Activated CD4-positive, alpha-beta memory T cell treated with anti-CD3 and anti-CD28 coated beads for 36 hours (primary cell): ENCODE measurements around the gene FOXL2NB. TPM values are rescaled to one million over a fixed set of nuclear protein-coding genes. Genes with fewer than 3 reads are reported as not detected.

Experiments
- CTCF ChIA-PET: fragments of 350-600 bp; sonication (Branson Sonifier 250); formaldehyde crosslinking; loops from one replicate; lab custom pipeline; 2021; ENCODE audit warnings: antibody characterized with exemption, inconsistent platforms; lab: Charles Lee
- POLR2A ChIA-PET: fragments of 350-600 bp; sonication (Branson Sonifier 250); formaldehyde crosslinking; loops from one replicate; lab custom pipeline; 2021; ENCODE audit warnings: antibody characterized with exemption; lab: Charles Lee
- DNase-seq: peaks from one replicate; pipeline ENCODE4 v3.0.0-alpha.2; 2020
- H3K27ac Mint-ChIP-seq: one replicate; pipeline ENCODE4 v1.8.0; 2021; ENCODE audit warnings: mixed read lengths
- H3K27me3 Mint-ChIP-seq: one replicate; pipeline ENCODE4 v1.8.0; 2021; ENCODE audit warnings: mixed read lengths
- H3K36me3 Mint-ChIP-seq: one replicate; pipeline ENCODE4 v1.8.0; 2021; ENCODE audit warnings: mixed read lengths
- H3K4me1 Mint-ChIP-seq: one replicate; pipeline ENCODE4 v1.8.0; 2021; ENCODE audit warnings: low read depth, mixed read lengths
- H3K4me3 Mint-ChIP-seq: one replicate; pipeline ENCODE4 v1.8.0; 2021; ENCODE audit warnings: mild to moderate bottlenecking, mixed read lengths
- H3K9me3 Mint-ChIP-seq: one replicate; pipeline ENCODE4 v1.8.0; 2021; ENCODE audit warnings: mixed read lengths
- intact Hi-C: fragments of 100-400 bp; cut with micrococcal nuclease; formaldehyde crosslinking; loops from one replicate; pipeline ENCODE4 v1.15.1; 2023
- total RNA-seq, 2 experiments: library from RNA; stranded (reverse); gene quantifications; one replicate each; pipeline ENCODE4 v1.2.3, GENCODE V29; 2021

The FOXL2NB gene
- total RNA-seq, 2 experiments from 2014 or later: not detected

DNA sequence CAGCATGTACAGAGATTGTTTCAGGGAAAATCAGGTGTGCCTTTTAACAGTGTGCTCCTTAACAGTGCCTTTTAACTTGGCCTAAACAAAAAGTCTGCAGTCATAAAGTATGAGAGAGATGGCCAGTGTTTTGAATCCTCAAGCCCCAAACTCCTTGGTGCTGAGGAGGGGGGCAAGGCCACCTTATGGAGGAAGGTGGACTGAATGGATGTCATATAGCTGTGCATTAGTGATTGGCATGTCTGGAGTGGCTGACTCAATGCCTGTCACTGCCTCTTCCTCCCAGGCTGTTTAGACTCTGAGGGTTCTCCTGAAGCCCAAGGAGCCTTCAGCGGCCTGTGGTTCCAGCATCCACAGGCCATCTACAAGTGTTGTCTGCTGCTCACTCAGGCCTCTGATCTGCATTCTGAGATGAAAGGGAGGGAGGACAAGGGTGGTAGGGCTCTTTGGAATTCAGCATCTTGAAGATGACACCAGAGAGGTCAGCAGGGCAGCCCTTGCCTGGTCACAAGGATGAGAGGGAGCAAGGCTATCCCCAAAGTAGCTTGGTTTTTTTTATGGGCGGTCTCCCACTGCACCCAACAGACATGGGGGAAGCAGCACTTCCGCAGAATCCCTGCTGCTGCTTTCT is 1.5 kb downstream of the FOXL2NB start:
- H3K27ac Mint-ChIP-seq: no peak overlapping the region
- ChIA-PET CTCF (interaction anchor here (1.3 to 3.8 kb wide), 4 partner anchors 10 to 354 kb away, joined by 3 to 23 read pairs (median 4); partner anchors contain the start of gene CEP70), POLR2A (no interaction called here)
- peaks cover 59% of the 10 kb centered on the region for H3K27me3 Mint-ChIP-seq
- H3K4me1 Mint-ChIP-seq: peaks cover 38% of the 10 kb centered on the region
- no peaks in the 10 kb centered on the region for H3K9me3 Mint-ChIP-seq
- intact Hi-C loops: loop anchor here (5.0 kb wide), 2 partner anchors 164 to 1181 kb away; no protein-coding TSS in a partner anchor
- no peak overlapping the region for H3K4me3 Mint-ChIP-seq
- H3K36me3 Mint-ChIP-seq: no peaks in the 10 kb centered on the region
- DNase-seq: no peak

DNA sequence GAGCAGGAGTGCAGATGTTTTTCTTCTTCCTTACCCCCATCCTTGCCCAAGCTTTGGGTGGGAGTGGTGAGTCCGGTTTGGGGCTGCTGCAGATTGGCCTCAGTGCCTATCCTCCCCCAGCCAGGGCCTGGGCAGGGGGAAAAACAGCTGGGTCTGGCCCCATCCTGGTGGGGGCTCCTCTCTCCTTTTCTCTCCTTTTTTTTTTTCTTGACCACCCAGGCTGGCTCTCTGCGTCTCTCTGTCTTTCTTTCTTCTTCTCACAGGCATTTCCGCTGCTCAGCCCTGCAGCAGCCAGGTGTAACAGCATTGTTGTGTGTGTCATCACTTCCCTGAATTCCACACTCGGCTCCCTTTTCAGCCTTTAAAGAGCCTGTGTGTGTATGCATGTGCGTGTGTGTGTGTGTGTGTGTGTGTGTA is 2.0 kb downstream of the FOXL2NB start:
- H3K27me3 Mint-ChIP-seq: peaks cover 54% of the 10 kb centered on the region
- ChIA-PET CTCF (interaction anchor here (1.3 to 3.8 kb wide), 2 partner anchors 13 to 354 kb away, joined by 3 to 23 read pairs; partner anchors contain the start of gene CEP70), POLR2A (no interaction called here)
- peaks cover 33% of the 10 kb centered on the region for H3K4me1 Mint-ChIP-seq
- H3K27ac Mint-ChIP-seq: no peak overlapping the region
- intact Hi-C loops: loop anchor here (5.0 kb wide), 2 partner anchors 163 to 1182 kb away; no protein-coding TSS in a partner anchor
- no peaks in the 10 kb centered on the region for H3K36me3 Mint-ChIP-seq
- H3K4me3 Mint-ChIP-seq: no peak overlapping the region
- no peaks in the 10 kb centered on the region for H3K9me3 Mint-ChIP-seq
- no peak for DNase-seq

DNA sequence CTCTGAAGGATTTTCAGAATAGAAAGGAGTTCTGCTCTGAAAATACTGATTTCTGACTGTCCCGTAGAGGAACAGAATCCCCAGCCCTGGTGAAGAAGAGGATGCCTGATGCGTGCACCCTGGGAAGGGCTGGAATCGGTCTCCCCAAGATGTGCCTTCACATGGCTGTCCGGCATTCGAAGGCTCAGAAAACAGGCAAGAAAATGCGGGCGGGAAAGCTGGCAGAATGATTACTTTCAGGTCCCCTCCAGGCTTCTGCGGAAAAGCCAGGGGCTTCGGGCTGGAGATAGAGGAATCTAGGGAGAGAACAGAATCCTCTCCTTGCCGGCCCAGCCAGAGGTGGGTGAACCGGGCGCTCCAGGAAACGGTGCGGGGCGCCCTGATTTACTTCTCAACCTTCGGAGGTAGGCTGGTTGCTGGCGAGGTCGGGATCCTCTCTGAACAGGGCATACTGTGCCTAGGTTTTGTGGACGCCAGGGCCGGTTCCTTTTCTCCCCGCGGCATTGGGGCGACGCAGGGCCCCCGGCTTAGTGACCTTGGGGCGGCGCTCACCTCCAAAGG is 2.5 kb downstream of the FOXL2NB start:
- DNase-seq: no peak
- Mint-ChIP-seq H3K4me1 (peaks cover 28% of the 10 kb centered on the region), H3K36me3 (no peaks in the 10 kb centered on the region), H3K4me3 (no peak overlapping the region), H3K27me3 (peaks cover 50% of the 10 kb centered on the region), H3K9me3 (no peaks in the 10 kb centered on the region), H3K27ac (no peak overlapping the region)
- intact Hi-C loops: loop anchor here (1.0 to 5.0 kb wide), 3 partner anchors 13 to 1182 kb away; no protein-coding TSS in a partner anchor
- ChIA-PET CTCF (interaction anchor here (1.3 to 4.6 kb wide), 5 partner anchors 9 to 355 kb away, joined by 3 to 39 read pairs (median 6); partner anchors contain the start of gene CEP70), POLR2A (no interaction called here)

DNA sequence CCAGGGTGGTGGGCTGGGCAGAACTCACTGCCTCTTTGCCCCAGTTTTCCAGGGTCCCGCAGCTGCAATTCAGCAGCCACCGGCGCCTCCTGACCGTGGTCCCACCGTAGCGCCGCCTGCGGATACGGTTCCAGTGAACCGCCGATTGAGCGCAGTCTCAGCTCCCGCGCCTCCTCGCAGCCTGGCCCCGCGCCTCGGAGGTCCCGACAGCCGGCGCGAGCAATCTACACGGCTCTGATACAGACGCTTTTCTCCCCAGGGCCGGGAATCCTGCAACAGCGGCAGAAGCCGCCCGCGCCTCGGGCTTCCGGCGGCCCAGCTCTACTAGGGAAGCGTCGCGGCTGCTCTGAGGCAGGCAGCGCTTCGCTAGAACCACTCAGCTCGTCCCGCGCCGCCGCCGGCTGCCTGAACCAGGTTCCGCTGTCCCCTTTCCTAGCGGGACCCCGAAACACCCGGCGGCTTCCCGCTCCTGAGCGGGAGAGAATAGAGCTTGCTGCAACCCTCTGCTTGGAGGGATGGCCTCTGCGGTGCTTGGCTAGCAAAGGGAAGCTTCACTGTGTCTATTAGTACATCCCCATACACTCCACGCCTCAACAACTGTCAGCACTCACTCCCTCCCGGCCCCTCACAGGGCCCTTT is 3.1 kb downstream of the FOXL2NB start:
- Mint-ChIP-seq H3K27me3 (peaks cover 52% of the 10 kb centered on the region), H3K27ac (no peak overlapping the region), H3K9me3 (no peaks in the 10 kb centered on the region), H3K36me3 (no peaks in the 10 kb centered on the region), H3K4me1 (peaks cover 23% of the 10 kb centered on the region), H3K4me3 (peak overlapping the region; percentile 12)
- DNase-seq: peak; percentile 43
- ChIA-PET CTCF (interaction anchor here (1.1 to 4.6 kb wide), 6 partner anchors 9 to 868 kb away, joined by 3 to 39 read pairs (median 6); partner anchors contain the start of gene CEP70), POLR2A (no interaction called here)
- intact Hi-C loops: loop anchor here (1.0 kb wide), 1 partner anchor 14 kb away; no protein-coding TSS in a partner anchor

DNA sequence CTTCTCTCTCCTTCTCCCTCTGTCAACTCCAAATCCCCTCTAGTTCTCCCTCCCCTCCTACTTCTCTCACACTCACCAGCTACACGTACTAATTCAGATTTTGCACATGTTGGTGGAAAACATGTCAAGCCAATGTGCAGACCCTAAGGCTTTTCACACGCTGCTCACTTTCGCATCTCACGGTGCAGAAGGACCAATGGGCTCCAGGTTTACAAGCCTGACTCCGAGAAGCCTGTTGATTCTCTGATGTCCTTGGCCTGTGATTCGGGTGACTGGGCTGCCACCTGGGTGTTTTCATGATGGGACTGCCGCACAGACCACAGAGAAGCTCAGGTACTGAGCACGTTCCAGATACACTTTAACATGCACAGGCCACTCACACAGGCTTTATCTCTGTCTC is 3.7 kb downstream of the FOXL2NB start:
- H3K4me1 Mint-ChIP-seq: peaks cover 20% of the 10 kb centered on the region
- H3K4me3 Mint-ChIP-seq: peak overlapping the region; percentile 0
- no peak for DNase-seq
- no peak overlapping the region for H3K27ac Mint-ChIP-seq
- intact Hi-C loops: loop anchor here (1.0 kb wide), 1 partner anchor 14 kb away; no protein-coding TSS in a partner anchor
- H3K9me3 Mint-ChIP-seq: no peaks in the 10 kb centered on the region
- ChIA-PET CTCF (interaction anchor here (1.1 to 4.6 kb wide), 5 partner anchors 10 to 869 kb away, joined by 4 to 39 read pairs (median 6); no protein-coding TSS in a partner anchor), POLR2A (no interaction called here)
- H3K36me3 Mint-ChIP-seq: no peaks in the 10 kb centered on the region
- peaks cover 49% of the 10 kb centered on the region for H3K27me3 Mint-ChIP-seq

DNA sequence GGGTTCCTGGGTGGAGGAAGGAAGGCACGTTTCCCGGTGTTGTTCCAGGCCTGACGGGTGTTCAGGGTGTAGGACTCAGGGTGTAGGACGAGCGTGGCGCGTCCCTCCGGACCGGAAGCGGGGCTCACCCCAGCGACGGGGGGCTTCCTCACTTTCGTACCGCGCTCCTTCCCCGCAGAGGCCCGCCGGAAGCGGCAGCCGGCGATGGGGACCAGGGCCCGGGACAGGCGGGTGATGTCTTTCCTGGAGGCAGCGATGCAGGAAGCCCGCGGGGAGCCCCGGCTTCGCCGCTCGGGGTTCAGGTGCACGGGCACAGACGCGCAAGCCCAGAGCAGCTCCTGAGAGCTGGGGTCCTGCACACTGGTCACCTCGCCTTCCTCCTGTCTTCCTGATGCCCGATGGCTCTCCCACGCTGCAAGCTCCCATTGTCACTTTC is 13.4 kb downstream of the FOXL2NB start:
- intact Hi-C loops: loop anchor here (2.0 kb wide), 1 partner anchor 24 kb away; no protein-coding TSS in a partner anchor

DNA sequence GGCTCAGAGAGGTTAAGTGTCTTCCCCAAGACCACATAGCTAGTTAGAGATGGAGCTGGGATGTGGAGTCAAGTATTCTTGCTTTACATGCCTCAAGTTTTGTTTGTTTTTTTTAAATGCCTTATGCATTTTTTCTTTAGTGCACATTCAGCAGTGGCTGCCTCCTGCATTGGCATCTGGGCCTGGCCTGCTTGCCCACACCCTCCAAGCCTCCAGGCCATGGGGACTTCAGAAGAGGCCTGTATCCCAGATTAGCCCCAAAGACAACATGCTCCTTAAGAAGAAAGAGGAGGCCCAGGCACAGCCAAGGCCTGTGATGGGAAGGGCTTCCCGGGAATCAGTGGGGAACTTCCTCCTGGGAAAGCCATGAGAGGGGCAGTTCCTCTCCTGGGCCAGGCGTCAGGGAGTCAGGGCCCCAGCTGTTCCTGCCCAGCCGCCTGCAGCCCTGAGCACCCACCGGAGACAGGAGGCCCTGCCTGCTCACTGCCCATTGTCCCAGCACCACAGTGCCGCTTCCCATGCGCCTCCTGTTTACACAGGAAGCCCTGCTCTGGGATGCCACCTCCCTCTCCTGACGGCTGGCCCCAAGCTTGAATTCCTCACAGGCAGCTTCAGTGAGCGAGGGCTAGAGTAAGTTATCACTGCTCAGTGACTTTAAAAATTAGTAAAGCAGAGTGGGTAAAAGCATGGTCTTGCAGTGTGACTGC is 16.0 kb downstream of the FOXL2NB start:
- Mint-ChIP-seq H3K27me3 (peaks cover 44% of the 10 kb centered on the region), H3K4me1 (peaks cover 11% of the 10 kb centered on the region), H3K4me3 (no peak overlapping the region), H3K9me3 (peaks cover 13% of the 10 kb centered on the region), H3K36me3 (peaks cover 6% of the 10 kb centered on the region), H3K27ac (no peak overlapping the region)
- no peak for DNase-seq
- intact Hi-C loops: no loop called here
- CTCF ChIA-PET: no interaction called here
- POLR2A ChIA-PET: no interaction called here

More for the DNA sequence above, 13.4 kb downstream of the FOXL2NB start:
- Mint-ChIP-seq H3K4me1 (peaks cover 11% of the 10 kb centered on the region), H3K4me3 (no peak overlapping the region), H3K27me3 (peaks cover 44% of the 10 kb centered on the region), H3K9me3 (peaks cover 10% of the 10 kb centered on the region), H3K36me3 (peaks cover 3% of the 10 kb centered on the region), H3K27ac (no peak overlapping the region)
- CTCF ChIA-PET: interaction anchor here (0.7 to 0.8 kb wide), 2 partner anchors 24 to 38 kb away, joined by 3 to 7 read pairs; no protein-coding TSS in a partner anchor
- POLR2A ChIA-PET: no interaction called here
- no peak for DNase-seq

DNA sequence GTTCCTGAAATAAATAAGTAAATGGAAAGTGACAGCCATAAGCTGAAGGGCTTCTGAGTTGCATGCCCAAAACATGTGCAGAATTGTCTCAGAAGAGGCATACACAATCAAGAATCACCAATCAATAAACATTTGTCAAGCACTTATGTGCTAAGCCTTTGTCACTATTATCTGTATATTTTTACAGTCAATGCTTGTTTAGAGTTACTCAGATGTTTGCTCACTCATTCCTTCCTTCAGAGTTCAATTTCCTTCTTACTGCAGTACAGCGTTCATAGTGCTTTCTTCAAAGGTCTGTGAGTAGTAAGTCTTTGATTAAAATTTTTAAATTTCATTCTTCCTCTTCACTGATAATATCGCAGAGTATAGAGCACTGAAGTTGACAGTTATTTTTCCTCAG is 17.2 kb downstream of the FOXL2NB start:
- Mint-ChIP-seq H3K9me3 (peaks cover 13% of the 10 kb centered on the region), H3K4me3 (no peak overlapping the region), H3K36me3 (peaks cover 6% of the 10 kb centered on the region), H3K27me3 (peaks cover 39% of the 10 kb centered on the region), H3K27ac (no peak overlapping the region), H3K4me1 (peaks cover 11% of the 10 kb centered on the region)
- ChIA-PET CTCF (interaction anchor here (1.1 kb wide), 2 partner anchors 28 to 41 kb away, joined by 3 to 5 read pairs; no protein-coding TSS in a partner anchor), POLR2A (no interaction called here)
- DNase-seq: no peak
- intact Hi-C loops: no loop called here

DNA sequence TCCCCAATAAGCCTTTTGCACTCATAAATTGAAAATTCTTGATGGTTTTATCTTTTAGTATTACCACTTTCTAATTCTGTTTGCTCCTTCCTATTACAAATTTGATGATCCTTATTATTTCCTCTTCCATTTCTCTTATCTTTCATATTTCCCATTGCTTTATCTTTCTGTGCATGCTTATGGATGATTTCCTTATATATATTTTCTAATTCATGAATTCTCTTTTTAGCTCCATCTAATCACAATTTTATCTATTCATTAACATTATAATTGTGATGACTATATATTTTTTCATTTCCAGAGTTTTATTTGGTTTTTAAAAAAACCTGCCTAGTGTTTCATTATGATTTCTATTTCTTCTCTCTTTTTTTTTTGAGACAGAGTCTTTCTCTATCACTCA is 17.9 kb downstream of the FOXL2NB start:
- Mint-ChIP-seq H3K27ac (no peak overlapping the region), H3K36me3 (peaks cover 6% of the 10 kb centered on the region), H3K9me3 (peaks cover 13% of the 10 kb centered on the region), H3K27me3 (peaks cover 42% of the 10 kb centered on the region), H3K4me3 (no peak overlapping the region), H3K4me1 (peaks cover 11% of the 10 kb centered on the region)
- no peak for DNase-seq
- intact Hi-C loops: no loop called here
- CTCF ChIA-PET: interaction anchor here (0.7 to 1.1 kb wide), 4 partner anchors 29 to 380 kb away, joined by 3 to 5 read pairs (median 4); no protein-coding TSS in a partner anchor
- POLR2A ChIA-PET: no interaction called here

DNA sequence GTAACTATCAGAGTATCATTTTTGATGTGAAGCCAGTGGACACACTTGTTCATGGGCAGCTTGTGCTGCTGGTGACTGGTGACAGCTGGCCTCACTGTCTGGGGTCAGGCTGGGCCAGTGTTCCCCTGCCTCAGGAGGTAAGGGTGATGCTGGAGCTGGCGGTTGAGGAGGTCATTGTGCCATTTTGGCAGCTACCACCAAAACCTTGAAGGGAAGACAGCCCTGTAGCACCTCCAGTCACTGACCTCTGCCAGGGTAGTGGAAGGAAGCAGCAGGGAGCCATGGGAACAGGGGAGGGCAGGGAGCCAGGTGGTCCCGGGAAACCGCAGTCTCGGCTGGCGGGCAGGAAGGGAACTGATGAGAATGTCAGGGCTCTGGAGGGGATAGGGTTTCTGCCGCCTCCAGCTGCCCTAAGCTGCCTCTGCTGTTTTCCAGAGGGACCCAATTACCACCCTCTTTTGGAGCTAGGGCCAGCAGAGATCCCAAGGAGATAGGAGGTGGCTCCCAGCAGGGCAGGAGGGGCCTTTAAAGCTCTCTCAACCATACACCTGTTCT is 24.8 kb downstream of the FOXL2NB start:
- Mint-ChIP-seq H3K9me3 (no peaks in the 10 kb centered on the region), H3K4me1 (no peaks in the 10 kb centered on the region), H3K27ac (no peak overlapping the region), H3K4me3 (no peak overlapping the region), H3K36me3 (no peaks in the 10 kb centered on the region), H3K27me3 (peaks cover 23% of the 10 kb centered on the region)
- POLR2A ChIA-PET: no interaction called here
- intact Hi-C loops: no loop called here
- no peak for DNase-seq
- CTCF ChIA-PET: interaction anchor here (1.5 to 1.9 kb wide), 2 partner anchors 8 to 36 kb away, joined by 3 to 5 read pairs; no protein-coding TSS in a partner anchor

DNA sequence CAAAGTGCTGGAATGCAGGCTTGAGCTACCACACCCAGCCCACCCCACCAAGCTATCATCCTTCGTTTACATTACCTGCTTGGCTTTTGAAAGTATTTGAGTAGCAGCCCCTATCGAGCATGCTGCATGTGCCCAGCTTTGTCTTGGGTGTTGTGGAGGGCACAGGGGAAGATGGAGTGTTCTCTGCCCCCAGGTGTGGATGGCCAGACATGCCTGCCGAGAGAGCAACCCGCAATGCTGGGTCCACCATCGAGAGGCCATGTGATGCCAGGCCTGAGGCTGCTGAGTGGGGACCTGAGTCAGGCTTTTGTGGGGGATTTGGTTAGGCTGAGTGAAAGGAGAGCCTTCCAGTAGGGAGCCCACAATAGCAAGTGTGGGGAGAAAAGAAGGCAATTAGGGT is 25.9 kb downstream of the FOXL2NB start:
- H3K27me3 Mint-ChIP-seq: peaks cover 23% of the 10 kb centered on the region
- H3K4me3 Mint-ChIP-seq: no peak overlapping the region
- no peak overlapping the region for H3K27ac Mint-ChIP-seq
- no peaks in the 10 kb centered on the region for H3K36me3 Mint-ChIP-seq
- H3K9me3 Mint-ChIP-seq: no peaks in the 10 kb centered on the region
- POLR2A ChIA-PET: no interaction called here
- no peaks in the 10 kb centered on the region for H3K4me1 Mint-ChIP-seq
- no peak for DNase-seq
- intact Hi-C loops: no loop called here
- CTCF ChIA-PET: interaction anchor here (0.9 kb wide), 1 partner anchor 356 kb away, joined by 3 read pairs; no protein-coding TSS in a partner anchor
